GM12878 (cell line): ENCODE results near the gene PHACTR1. TPM values are rescaled to one million over a fixed set of nuclear protein-coding genes. Genes with fewer than 3 reads are reported as not detected.
A peak's percentile ranks its signal among the peaks of the same experiment; 100 is the strongest.

Experiments used
- ATAC-seq: fragments of 200-7000 bp; cut with Tn5 transposase; 3 replicates; pipeline ENCODE4 v1.9.1; 2020; ENCODE audit warnings: mild to moderate bottlenecking, moderate library complexity
- BruUV-seq: library from RNA; stranded (reverse); fragments of 400-500 nt; replicated peaks from 2 replicates; lab custom pipeline; 2021; lab: Mats Ljungman, UMichigan
- CTCF ChIA-PET: fragments of 300-600 bp; sonication (Branson Sonifier 250); formaldehyde crosslinking; extraction: SDS; loops from one replicate; lab custom pipeline; 2021; ENCODE audit warnings: inconsistent platforms; lab: Yijun Ruan, JAX
- POLR2A ChIA-PET: fragments of 350-600 bp; formaldehyde crosslinking; extraction: SDS; loops from one replicate; lab custom pipeline; 2021; ENCODE audit warnings: inconsistent platforms; lab: Charles Lee
- RAD21 ChIA-PET: fragments of 300-600 bp; sonication (Branson Sonifier 250); formaldehyde crosslinking; loops from one replicate; lab custom pipeline; 2023; ENCODE audit warnings: antibody characterized with exemption; ENCODE audit not compliant: unreplicated experiment; lab: Charles Lee
- SMC1A ChIA-PET: fragments of 300-600 bp; sonication (Branson Sonifier 250); formaldehyde crosslinking; loops from one replicate; lab custom pipeline; 2023; ENCODE audit not compliant: unreplicated experiment, uncharacterized antibody; lab: Charles Lee
- DNase-seq: peaks from one replicate; pipeline ENCODE4 v3.0.0-alpha.2; 2011; ENCODE audit warnings: low read depth, low spot score
- FAIRE-seq: peaks from 3 replicates; lab custom pipeline; 2011; peaks lifted over from hg19 to GRCh38; lab: Jason Lieb, UNC
- H2AFZ ChIP-seq: 2 replicates; pipeline ENCODE4 v1.6.0; 2011; ENCODE audit warnings: low read depth, low read length, control low read depth; ENCODE audit not compliant: control insufficient read depth
- H3K27ac ChIP-seq: 2 replicates; pipeline ENCODE4 v1.5.1; 2011; ENCODE audit warnings: control low read depth; ENCODE audit not compliant: control insufficient read depth, insufficient read depth
- H3K27me3 ChIP-seq, 2 experiments: replicated peaks in 1 of 2; 2 replicates each; pipeline versions ENCODE4 v1.6.0 to v1.6.1; 2011; ENCODE audit warnings: low read length in 1 of 2; ENCODE audit not compliant: control insufficient read depth in 2 of 2, insufficient read depth in 2 of 2
- H3K36me3 ChIP-seq, 2 experiments: 2 replicates each; pipeline ENCODE4 v1.5.1; 2011; ENCODE audit warnings: low read length in 1 of 2; ENCODE audit not compliant: control insufficient read depth in 2 of 2, insufficient read depth in 2 of 2
- H3K4me1 ChIP-seq: 2 replicates; pipeline ENCODE4 v1.6.1; 2011; ENCODE audit warnings: mild to moderate bottlenecking, low read length, moderate library complexity, mixed read lengths; ENCODE audit not compliant: control insufficient read depth, insufficient read depth
- H3K4me2 ChIP-seq: 2 replicates; pipeline ENCODE4 v1.6.0; 2011; ENCODE audit warnings: control low read depth; ENCODE audit not compliant: control insufficient read depth, insufficient read depth
- H3K4me3 ChIP-seq: fragments of 200-600 bp; sonication (generic); 2 replicates; pipeline ENCODE4 v1.5.1; 2016
- H3K79me2 ChIP-seq: 2 replicates; pipeline ENCODE4 v1.6.0; 2011; ENCODE audit warnings: low read length; ENCODE audit not compliant: control insufficient read depth, insufficient read depth
- H3K9ac ChIP-seq: 2 replicates; pipeline ENCODE4 v1.8.0; 2011; ENCODE audit warnings: low read length, control low read depth, mixed read lengths; ENCODE audit not compliant: control insufficient read depth, insufficient read depth
- H3K9me3 ChIP-seq: replicated peaks from 3 replicates; pipeline ENCODE4 v1.5.1; 2011; ENCODE audit warnings: mild to moderate bottlenecking, low read length; ENCODE audit not compliant: control insufficient read depth, insufficient read depth
- H4K20me1 ChIP-seq: 2 replicates; pipeline ENCODE4 v1.6.0; 2011; ENCODE audit not compliant: control insufficient read depth, insufficient read depth
- EED ChIP-seq: sonication (generic); IDR thresholded peaks from 2 replicates; pipeline ENCODE4 v1.6.1; 2016; ENCODE audit warnings: antibody characterized with exemption, low read depth
- NFIC ChIP-seq: IDR thresholded peaks from 2 replicates; pipeline ENCODE4 v1.6.1; 2012; ENCODE audit warnings: low read depth, mild to moderate bottlenecking, inconsistent platforms, low read length, moderate library complexity
- POLR2A ChIP-seq: IDR thresholded peaks from 2 replicates; pipeline ENCODE4 v1.6.1; 2011; ENCODE audit warnings: low read depth, mild to moderate bottlenecking, low read length
- TCF12 ChIP-seq: IDR thresholded peaks from 2 replicates; pipeline ENCODE4 v1.6.1; 2011; ENCODE audit warnings: low read depth, mild to moderate bottlenecking, low read length
- WGBS: methylation state at CpG from one replicate; pipeline ENCODE4 v1.1.6; 2016; ENCODE audit warnings: low lambda C conversion rate; ENCODE audit not compliant: insufficient replicate concordance, insufficient coverage; ENCODE audit errors: missing lambda C conversion rate; 5-methylcytosine and 5-hydroxymethylcytosine counted together
- in situ Hi-C: fragments of 300-500 bp; cut with MboI; formaldehyde crosslinking; loops from 9 replicates; pipeline ENCODE4 v1.14.3; 2018; ENCODE audit warnings: mixed read lengths
- intact Hi-C: fragments of 100-400 bp; cut with micrococcal nuclease; formaldehyde crosslinking; loops from one replicate; pipeline ENCODE4 v1.14.2; 2022; ENCODE audit not compliant: unreplicated experiment
- polyA plus RNA-seq, 11 experiments: library from polyadenylated mRNA; depleted of rRNA in 4 of 11; unstranded in 6 of 11; stranded (reverse) in 5 of 11; fragments of >200 nt; fragmentation: Nextera tagmentation in 4 of 11; fragmentation: Illumina TruSeq in 1 of 11; extraction: Ambion mirVana in 4 of 11; extraction: Trizol in 1 of 11; gene quantifications; 1 replicate in 1 of 11; 2 replicates in 10 of 11; pipeline versions ENCODE4 v1.2.1 to v1.2.3, GENCODE V29; 2011 to 2016; ENCODE audit warnings: inconsistent platforms in 2 of 11, missing spikeins in 2 of 11, low read depth in 1 of 11
- total RNA-seq, 4 experiments: library from RNA; depleted of rRNA in 3 of 4; stranded (reverse); fragments of >200 nt in 3 of 4; fragmentation: Illumina TruSeq in 1 of 4; extraction: Trizol in 1 of 4; gene quantifications; 2 replicates each; pipeline versions ENCODE4 v1.2.1 to v1.2.3, GENCODE V29; 2013 to 2021
- TF ChIP-seq, protein P1 (sequence below): IDR thresholded peaks from 2 replicates; pipeline ENCODE4 v1.6.1; 2012; ENCODE audit warnings: low read length, inconsistent platforms

PHACTR1 gene
- total and polyA plus RNA-seq, 10 of the 15 experiments (the other 5 are each of a cell fraction or from before 2014, with no cell fraction given) = 34.2 to 94.6 (median 62.3) TPM

DNA sequence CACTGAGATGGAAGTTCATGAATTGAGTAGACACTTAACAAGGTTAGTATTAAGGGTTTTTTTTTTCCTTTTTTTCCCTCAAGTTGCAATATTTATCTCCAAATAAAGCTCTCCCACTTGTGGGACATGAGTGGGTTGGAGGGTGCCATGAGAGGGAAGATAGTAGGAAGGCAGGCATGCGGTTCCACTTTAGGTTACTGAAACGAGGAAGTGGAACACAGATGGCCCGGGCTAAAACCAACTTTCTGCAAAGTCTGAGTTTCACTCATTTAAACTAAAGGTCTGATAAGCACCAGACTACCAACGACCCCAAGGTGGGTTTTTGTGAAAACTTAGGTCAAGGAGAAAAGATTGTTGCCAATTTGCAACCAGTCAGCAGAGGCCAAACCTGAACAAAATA, 569.6 kb downstream of the PHACTR1 start (continued):
- peak; percentile 28; the same call in 1 of the 2 replicates for TF ChIP-seq NFIC
- TF ChIP-seq EED = peak; percentile 56; the same call in 1 of the 2 replicates
- 0 out of 2 replicates have a peak, but pooled peaks have one; percentile 45 for TF ChIP-seq TCF12

DNA sequence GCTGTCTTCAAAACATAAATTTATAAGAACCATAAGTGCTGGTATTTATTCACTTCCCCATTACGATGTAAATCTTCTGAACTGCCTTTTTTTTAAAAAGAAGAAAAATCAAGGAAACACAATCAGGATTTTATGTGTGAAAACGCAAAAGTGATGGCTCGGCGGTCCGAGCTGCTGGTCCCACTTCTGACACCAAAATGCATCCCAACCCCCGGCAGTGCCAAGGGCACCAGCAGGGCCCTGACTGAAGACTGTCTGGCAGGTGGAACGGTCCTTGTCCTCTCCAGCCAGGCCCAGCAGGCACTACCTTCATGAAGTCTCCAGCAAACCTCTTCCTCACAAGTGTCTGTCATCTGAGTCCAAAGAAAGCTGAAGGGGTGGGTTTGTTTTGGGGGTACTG, 570.5 kb downstream of the PHACTR1 start:
- TF ChIP-seq, protein P1, sequence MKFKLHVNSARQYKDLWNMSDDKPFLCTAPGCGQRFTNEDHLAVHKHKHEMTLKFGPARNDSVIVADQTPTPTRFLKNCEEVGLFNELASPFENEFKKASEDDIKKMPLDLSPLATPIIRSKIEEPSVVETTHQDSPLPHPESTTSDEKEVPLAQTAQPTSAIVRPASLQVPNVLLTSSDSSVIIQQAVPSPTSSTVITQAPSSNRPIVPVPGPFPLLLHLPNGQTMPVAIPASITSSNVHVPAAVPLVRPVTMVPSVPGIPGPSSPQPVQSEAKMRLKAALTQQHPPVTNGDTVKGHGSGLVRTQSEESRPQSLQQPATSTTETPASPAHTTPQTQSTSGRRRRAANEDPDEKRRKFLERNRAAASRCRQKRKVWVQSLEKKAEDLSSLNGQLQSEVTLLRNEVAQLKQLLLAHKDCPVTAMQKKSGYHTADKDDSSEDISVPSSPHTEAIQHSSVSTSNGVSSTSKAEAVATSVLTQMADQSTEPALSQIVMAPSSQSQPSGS = no peak
- 0 out of 2 replicates have a peak, but pooled peaks have one; percentile 2 for TF ChIP-seq POLR2A
- TF ChIP-seq, all 136 proteins: peak for 1
- no peak for DNase-seq
- Histone ChIP-seq H3K9ac (no peak overlapping the region), H3K27ac (no peak overlapping the region), H3K4me2 (no peak overlapping the region), H3K79me2 (no peaks in the 10 kb centered on the region; the same call in none of the 2 replicates), H3K27me3 (no peaks in the 10 kb centered on the region), H2AFZ (no peak overlapping the region), H3K4me3 (no peak overlapping the region), H3K9me3 (peaks cover 14% of the 10 kb centered on the region; the same call in 2 of the 3 replicates), H4K20me1 (no peaks in the 10 kb centered on the region; the same call in 1 of the 2 replicates), H3K36me3 (peaks cover 35 to 55% of the 10 kb centered on the region in 2 experiments), H3K4me1 (peaks cover 24% of the 10 kb centered on the region)
- WGBS = 98% methylated on average over 7 of the region's 7 CpGs
- ATAC-seq = no peak
- ChIA-PET CTCF (interaction anchor here (0.7 kb wide), 1 partner anchor 11 kb away, joined by 3 read pairs; no protein-coding TSS in a partner anchor), POLR2A (interaction anchor here (2.5 kb wide), 1 partner anchor 12 kb away, joined by 9 read pairs; no protein-coding TSS in a partner anchor), SMC1A (interaction anchor here (0.8 to 2.0 kb wide), 3 partner anchors 41 to 390 kb away, joined by 3 to 5 read pairs (median 5); partner anchors contain the start of gene TBC1D7), RAD21 (interaction anchor here (1.2 kb wide), 1 partner anchor 18 kb away, joined by 5 read pairs; no protein-coding TSS in a partner anchor)
- no TSS peak for BruUV-seq
- in situ Hi-C loops (no loop called here), intact Hi-C loops (no loop called here)
- FAIRE-seq = no peak
